UCSD-AML1 (cell line): Measurements from ENCODE around the gene GHDC.
"Not testable (repeated sequence)": the region's sequence is repeated elsewhere in the genome, so short reads cannot be mapped to it uniquely, and the experiment has no call there.

Experiments
- DNase-seq: peaks from one replicate; lab custom pipeline; 2025; ENCODE audit not compliant: unreplicated experiment; lab: John Stamatoyannopoulos, UW

GHDC gene

GRCh38 chr17:42193969-42194899 is at the start of gene GHDC:
Gene GHDC, minus strand, starts transcription at chr17:42194494. Its CDS starts 913 bp downstream, at chr17:42193581.
- peak; percentile 85 for DNase-seq

DNA sequence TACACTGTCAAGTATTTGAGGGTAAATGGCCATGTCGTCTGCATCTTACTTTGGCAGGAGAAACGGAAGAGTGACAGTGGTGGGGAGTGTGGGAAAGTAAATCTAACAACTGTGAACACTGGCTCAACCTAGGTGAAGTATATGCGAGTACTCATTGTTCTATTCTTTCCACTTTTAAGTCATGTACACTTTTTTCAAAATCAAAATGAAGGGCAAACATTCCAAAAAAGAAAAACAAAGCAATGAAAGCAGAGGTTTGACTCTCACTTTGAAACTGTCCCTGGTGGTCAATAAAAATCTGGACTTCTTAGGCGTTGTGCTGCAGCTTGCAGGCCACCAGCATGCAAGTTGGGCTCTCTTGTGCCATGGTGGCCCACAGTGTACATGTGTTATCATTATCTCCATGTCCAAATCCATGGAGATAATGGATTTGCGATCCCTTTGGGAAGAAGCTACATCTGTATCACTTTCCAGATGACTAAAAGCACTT is 49.2 kb upstream of the GHDC start:
- no peak for DNase-seq

- no peak for DNase-seq
These were observed 47.6 kb upstream of the GHDC start for GRCh38 chr17:42241871-42242270.

GRCh38 chr17:42240863-42241262 is 46.6 kb upstream of the GHDC start:
- DNase-seq: not testable (repeated sequence)

DNA sequence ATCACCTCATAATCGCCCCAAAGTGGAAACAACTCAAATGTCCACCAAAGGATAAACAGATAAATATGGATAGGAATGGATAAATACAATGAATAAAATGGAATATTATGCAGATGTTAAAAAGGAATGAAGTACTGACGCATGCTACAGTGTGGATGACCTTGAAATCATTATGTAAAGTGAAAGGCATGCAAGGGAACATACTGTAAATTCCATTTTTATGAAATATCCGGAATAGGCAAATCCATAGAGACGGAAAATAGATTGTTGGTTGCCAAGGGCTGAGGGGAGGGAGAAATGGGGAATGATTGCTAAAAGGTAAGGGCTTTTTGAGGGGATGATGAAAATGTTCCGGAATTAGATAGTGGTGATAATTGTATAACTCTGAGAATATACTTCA is 45.9 kb upstream of the GHDC start:
- DNase-seq: no peak

DNA sequence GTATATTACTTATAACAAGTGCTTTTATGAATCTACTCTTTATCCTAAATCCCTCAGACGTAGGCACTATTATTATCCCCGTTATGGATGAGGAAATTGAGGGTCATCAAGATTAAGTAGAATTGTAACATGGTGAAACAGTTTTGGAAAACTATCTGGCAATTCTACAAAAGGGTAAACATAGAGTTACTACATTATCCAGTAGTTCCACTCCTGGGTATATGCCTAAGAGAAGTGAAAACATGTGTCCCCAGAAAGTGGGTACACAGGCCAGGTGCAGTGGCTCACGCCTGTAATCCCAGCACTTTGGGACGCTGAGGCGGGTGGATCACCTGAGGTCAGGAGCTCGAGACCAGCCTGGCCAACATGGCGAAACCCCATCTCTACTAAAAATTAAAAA is 45.3 kb upstream of the GHDC start:
- not testable (repeated sequence) for DNase-seq

GRCh38 chr17:42236760-42237159 is 42.5 kb upstream of the GHDC start:
- DNase-seq: no peak

GRCh38 chr17:42233994-42234393 is 39.7 kb upstream of the GHDC start:
- no peak for DNase-seq

GRCh38 chr17:42233156-42233555 is 38.9 kb upstream of the GHDC start:
- no peak for DNase-seq

DNA sequence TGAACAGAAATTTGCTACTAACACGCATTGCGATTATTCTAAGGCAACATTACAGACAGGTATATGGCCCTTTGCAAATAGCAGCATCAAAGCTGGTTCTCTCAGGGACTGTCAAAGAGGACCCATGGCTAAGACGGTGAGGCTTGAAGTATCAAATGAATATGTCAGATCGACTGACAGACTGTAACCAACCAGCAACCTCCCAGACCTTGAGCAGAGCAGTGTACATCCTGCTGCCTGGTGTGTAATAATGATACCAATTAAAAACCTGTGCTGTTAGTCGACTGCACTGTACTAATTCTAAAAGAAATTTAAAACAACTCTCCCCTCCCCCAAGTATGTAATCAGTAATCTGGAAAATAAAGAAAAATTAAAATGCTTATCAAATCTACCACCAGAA is 35.9 kb upstream of the GHDC start:
- DNase-seq: no peak

GRCh38 chr17:42227849-42228700 is 33.8 kb upstream of the GHDC start:
- DNase-seq: no peak

DNA sequence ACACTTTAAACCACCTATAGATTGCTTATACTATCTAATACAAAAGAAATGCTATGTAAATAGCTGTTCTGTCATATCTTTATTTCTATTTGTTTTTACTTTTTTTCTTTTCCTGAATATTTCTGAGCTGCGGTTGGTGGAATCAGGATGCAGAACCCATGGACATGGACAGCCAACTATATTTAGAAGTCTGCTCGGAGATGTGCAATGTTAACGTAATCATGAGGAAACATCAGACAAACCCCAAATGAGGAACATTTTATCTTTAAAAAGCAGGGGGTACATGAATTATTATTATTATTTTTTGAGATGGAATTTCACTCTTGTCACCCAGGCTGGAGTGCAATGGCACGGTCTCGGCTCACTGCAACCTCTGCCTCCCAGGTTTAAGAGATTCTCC is 31.4 kb upstream of the GHDC start:
- no peak for DNase-seq

- DNase-seq: no peak
These were observed 30.4 kb upstream of the GHDC start for GRCh38 chr17:42224651-42225050.

GRCh38 chr17:42221886-42222745 is 27.8 kb upstream of the GHDC start:
- DNase-seq: peak; percentile 60

DNA sequence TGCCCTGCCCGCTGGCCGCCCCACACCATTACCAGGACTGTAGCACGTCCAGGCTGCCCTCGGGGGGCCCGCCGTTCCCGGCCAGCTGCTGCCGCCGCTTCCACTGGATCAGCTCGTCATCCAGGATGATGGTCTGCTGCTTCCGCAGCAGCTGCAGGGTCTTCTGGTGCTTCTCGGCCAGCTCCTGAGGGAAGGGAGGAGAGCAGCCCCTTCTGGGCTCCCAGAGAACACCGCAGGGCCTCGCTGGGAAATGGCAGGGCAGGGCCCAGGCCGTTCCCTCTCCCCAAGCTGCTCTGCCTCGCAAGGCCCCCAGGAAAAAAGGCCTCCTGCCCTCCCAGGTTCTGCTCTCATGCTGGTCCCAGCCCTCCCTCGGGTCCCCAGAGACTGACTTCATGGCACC is 25.0 kb upstream of the GHDC start:
- DNase-seq: not testable (repeated sequence)

GRCh38 chr17:42214156-42214555 is 19.9 kb upstream of the GHDC start:
- no peak for DNase-seq

GRCh38 chr17:42212382-42212781 is 18.1 kb upstream of the GHDC start:
- no peak for DNase-seq

- not testable (repeated sequence) for DNase-seq
These were observed 17.6 kb upstream of the GHDC start for GRCh38 chr17:42211921-42212341.

DNA sequence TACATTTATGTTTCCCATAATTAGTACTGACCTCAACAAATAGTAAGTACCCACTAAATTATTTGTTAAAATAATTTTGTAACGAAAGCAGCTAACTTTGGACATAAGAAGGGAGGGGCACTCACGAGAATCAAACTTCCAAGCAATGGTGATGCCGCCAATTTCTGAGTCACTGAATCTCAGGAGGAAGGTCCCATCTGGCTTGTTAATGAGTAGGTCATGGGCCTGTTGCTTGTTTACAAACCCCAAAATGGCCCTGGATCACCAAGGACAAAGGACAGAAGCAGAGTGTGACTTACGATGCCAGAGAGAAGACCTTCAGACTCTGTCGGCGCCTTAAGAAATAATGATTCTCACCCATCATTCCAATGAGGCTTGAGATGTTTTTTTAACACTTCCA is 15.8 kb upstream of the GHDC start:
- no peak for DNase-seq

DNA sequence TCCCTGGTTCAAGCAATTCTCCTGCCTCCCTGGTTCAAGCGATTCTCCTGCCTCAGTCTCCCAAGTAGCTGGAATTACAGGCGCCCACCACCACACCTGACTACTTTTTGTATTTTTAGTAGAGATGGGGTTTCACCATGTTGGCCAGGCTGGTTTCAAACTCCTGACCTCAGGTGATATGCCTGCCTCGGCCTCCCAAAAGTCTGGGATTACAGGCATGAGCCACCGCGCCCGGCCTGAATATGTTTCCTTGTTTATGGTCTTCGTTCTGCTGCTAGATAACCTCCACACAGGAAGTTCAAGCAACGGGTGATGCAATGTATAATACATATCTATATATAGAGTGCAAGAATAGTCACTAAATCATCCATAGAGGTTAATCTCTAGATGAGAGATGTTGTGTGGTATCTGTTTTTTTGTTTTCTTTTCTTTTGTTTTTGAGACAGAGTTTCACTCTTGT is 11.9 kb upstream of the GHDC start:
- not testable (repeated sequence) for DNase-seq

DNA sequence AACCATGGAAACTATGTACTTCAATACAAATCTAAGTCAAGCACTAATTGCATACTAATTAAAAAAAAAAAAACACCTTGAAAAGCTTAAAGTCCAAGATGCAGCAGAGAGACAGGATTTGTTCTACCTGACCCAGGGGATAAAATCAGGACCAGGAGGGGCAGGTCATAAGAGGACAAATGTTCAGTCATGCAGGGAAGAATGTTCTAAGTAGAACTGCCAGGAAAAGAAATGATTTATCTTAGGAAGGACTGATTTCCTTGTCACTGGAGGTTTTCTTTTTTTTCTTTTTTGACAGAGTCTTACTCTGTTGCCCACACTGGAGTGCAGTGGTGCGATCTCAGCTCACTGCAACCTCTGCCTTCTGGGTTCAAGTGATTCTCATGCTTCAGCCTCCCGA is 9.1 kb upstream of the GHDC start:
- DNase-seq: no peak
